GM12892 (cell line): ENCODE results near the gene MORC4.

Experiments
- POLR2A ChIP-seq: IDR thresholded peaks from 2 replicates; pipeline ENCODE4 v1.6.1; 2011; ENCODE audit warnings: low read depth, low read length, control low read depth
- POLR2AphosphoS5 ChIP-seq: IDR thresholded peaks from 2 replicates; pipeline ENCODE4 v1.6.1; 2011; ENCODE audit warnings: low read depth, low read length, control low read depth
- TAF1 ChIP-seq: IDR thresholded peaks from 2 replicates; pipeline ENCODE4 v1.6.1; 2011; ENCODE audit warnings: low read depth, mild to moderate bottlenecking, control low read depth, low read length, borderline replicate concordance

- TF ChIP-seq POLR2AphosphoS5 (no peak), TAF1 (no peak), POLR2A (no peak)
Observed at GRCh38 chrX:106932492-106932923, 67.5 kb downstream of the MORC4 start.
